ENCODE results near the gene SLC12A3.

- TF ChIP-seq EZH2 (IDR thresholded peaks at IDR 0.05; ENCODE audit: low read length, missing control alignments) (no peak), CTCF (conservative IDR thresholded peaks at IDR 0.05 in 1 of 2, IDR thresholded peaks at IDR 0.05 in 1 of 2; ENCODE audit: low read depth in 1 of 2, low read length in 2 of 2) (no peak)
Observed at GRCh38 chr16:56933828-56934598, 69.0 kb downstream of the SLC12A3 start.

Measured in fibroblast of lung (primary cell).